HepG2 (cell line): ENCODE results near the gene TANC1. TPM values are rescaled to one million over a fixed set of nuclear protein-coding genes. Genes with fewer than 3 reads are reported as not detected.

ENCODE experiments used
- ATAC-seq: fragments of 200-7000 bp; cut with Tn5 transposase; 3 replicates; pipeline ENCODE4 v1.9.1; 2020; ENCODE audit warnings: mild to moderate bottlenecking, moderate library complexity
- BruUV-seq: library from RNA; stranded (reverse); fragments of 400-500 nt; replicated peaks from 2 replicates; lab custom pipeline; 2021; lab: Mats Ljungman, UMichigan
- CTCF ChIA-PET: fragments of 300-600 bp; formaldehyde crosslinking; extraction: SDS; loops from one replicate; lab custom pipeline; 2021; ENCODE audit warnings: low total read pairs, inconsistent platforms, low intra/inter-chr PET ratio; lab: Yijun Ruan, JAX
- POLR2A ChIA-PET: fragments of 350-600 bp; sonication (Branson Sonifier 250); formaldehyde crosslinking; loops from one replicate; lab custom pipeline; 2020; ENCODE audit warnings: antibody characterized with exemption, inconsistent platforms; lab: Yijun Ruan, JAX
- DNase-seq: peaks from one replicate; pipeline ENCODE4 v3.0.0-alpha.2; 2015; ENCODE audit warnings: low spot score
- FAIRE-seq: peaks from 3 replicates; lab custom pipeline; 2011; peaks lifted over from hg19 to GRCh38; lab: Jason Lieb, UNC
- H2AFZ ChIP-seq: one replicate; pipeline ENCODE4 v1.6.1; 2011; ENCODE audit warnings: low read length, inconsistent platforms
- H3K27ac ChIP-seq: fragments of 300-600 bp; 3 replicates; pipeline ENCODE4 v1.8.0; 2011; ENCODE audit warnings: mixed run types, mild to moderate bottlenecking, mixed read lengths, low read length, inconsistent platforms; ENCODE audit not compliant: insufficient read depth; ENCODE audit errors: extremely low read length
- H3K27me3 ChIP-seq, 2 experiments: fragments of 200-600 bp in 1 of 2; 2 replicates in 1 of 2; 3 replicates in 1 of 2; pipeline versions ENCODE4 v1.6.0 to v1.8.0; 2011; ENCODE audit warnings: low read length in 2 of 2, mild to moderate bottlenecking in 2 of 2, moderate library complexity in 2 of 2, inconsistent platforms in 1 of 2; ENCODE audit not compliant: insufficient read depth in 2 of 2, control insufficient read depth in 1 of 2
- H3K36me3 ChIP-seq, 2 experiments: fragments of 200-600 bp in 1 of 2; replicated peaks in 1 of 2; 2 replicates in 1 of 2; 3 replicates in 1 of 2; pipeline versions ENCODE4 v1.5.1 to v1.8.0; 2011; ENCODE audit warnings: low read length in 2 of 2, inconsistent platforms in 1 of 2; ENCODE audit not compliant: insufficient read depth in 2 of 2, control insufficient read depth in 1 of 2
- H3K4me1 ChIP-seq: 2 replicates; pipeline ENCODE4 v1.5.1; 2012; ENCODE audit warnings: low read length, inconsistent platforms; ENCODE audit not compliant: insufficient read depth
- H3K4me2 ChIP-seq: 2 replicates; pipeline ENCODE4 v1.6.0; 2011; ENCODE audit warnings: low read depth, low read length, inconsistent platforms
- H3K4me3 ChIP-seq, 3 experiments: fragments of 200-600 bp in 1 of 3; sonication (generic), shearing (Covaris generic) in 1 of 3; replicated peaks in 1 of 3; 2 replicates each; pipeline ENCODE4 v1.5.1; 2011 to 2016; ENCODE audit warnings: low read length in 3 of 3, inconsistent platforms in 2 of 3, low read depth in 2 of 3, mild to moderate bottlenecking in 2 of 3, control low read depth in 1 of 3, mixed read lengths in 1 of 3; ENCODE audit not compliant: insufficient read depth in 1 of 3
- H3K79me2 ChIP-seq: one replicate; pipeline ENCODE4 v1.6.1; 2011; ENCODE audit warnings: low read length, inconsistent platforms; ENCODE audit not compliant: insufficient read depth
- H3K9ac ChIP-seq: 2 replicates; pipeline ENCODE4 v1.6.0; 2011; ENCODE audit warnings: mild to moderate bottlenecking, low read depth, low read length, inconsistent platforms; ENCODE audit not compliant: insufficient read depth
- H3K9me3 ChIP-seq: 2 replicates; pipeline ENCODE4 v1.5.1; 2012; ENCODE audit warnings: mild to moderate bottlenecking, low read length
- H4K20me1 ChIP-seq: 2 replicates; pipeline ENCODE4 v1.6.0; 2011; ENCODE audit warnings: inconsistent platforms, mild to moderate bottlenecking, low read length, moderate library complexity; ENCODE audit not compliant: insufficient read depth
- AKAP8 ChIP-seq: sonication (generic); formaldehyde crosslinking; IDR thresholded peaks from 2 replicates; pipeline ENCODE4 v1.5.1; 2020; ENCODE audit warnings: mild to moderate bottlenecking, missing genetic modification reagents
- MYNN ChIP-seq: sonication (generic); formaldehyde crosslinking; IDR thresholded peaks from 2 replicates; pipeline ENCODE4 v1.4.0; 2020; ENCODE audit warnings: mild to moderate bottlenecking, low read depth, missing genetic modification reagents
- ZNF512 ChIP-seq: sonication (generic); formaldehyde crosslinking; IDR thresholded peaks from 2 replicates; pipeline ENCODE4 v1.4.0; 2020; ENCODE audit warnings: mild to moderate bottlenecking, missing genetic modification reagents
- ZNF687 ChIP-seq: sonication (generic); formaldehyde crosslinking; IDR thresholded peaks from 2 replicates; pipeline ENCODE4 v1.5.1; 2020; ENCODE audit warnings: mild to moderate bottlenecking, missing genetic modification reagents, moderate library complexity
- WGBS: methylation state at CpG from one replicate; pipeline ENCODE4 v1.1.6; 2017; ENCODE audit warnings: low lambda C conversion rate; 5-methylcytosine and 5-hydroxymethylcytosine counted together
- in situ Hi-C: cut with HindIII; loops from 2 replicates; pipeline ENCODE4 v1.10.0; 2017; ENCODE audit warnings: low pct_unique_long_range_greater_than_20kb; ENCODE audit not compliant: extremely low pct_ligation_motif_present
- intact Hi-C: fragments of 100-400 bp; cut with micrococcal nuclease; formaldehyde crosslinking; loops from one replicate; pipeline ENCODE4 v1.10.0; 2022; ENCODE audit not compliant: unreplicated experiment
- polyA plus RNA-seq, 8 experiments: library from polyadenylated mRNA; depleted of rRNA in 3 of 8; stranded (reverse) in 7 of 8; unstranded in 1 of 8; fragments of >200 nt; fragmentation: Illumina TruSeq in 4 of 8; extraction: Trizol in 4 of 8; gene quantifications; 2 replicates each; pipeline versions ENCODE4 v1.2.1 to v1.2.3, GENCODE V29; 2011 to 2016; ENCODE audit warnings: low read depth in 4 of 8, missing spikeins in 1 of 8, mixed read lengths in 1 of 8; ENCODE audit not compliant: insufficient read depth in 1 of 8
- total RNA-seq, 5 experiments: library from RNA; depleted of rRNA; stranded (reverse); fragments of >200 nt; fragmentation: Illumina TruSeq; extraction: Trizol; gene quantifications; 2 replicates each; pipeline ENCODE4 v1.2.3, GENCODE V29; 2016; ENCODE audit warnings: low read depth in 1 of 5
- TF ChIP-seq, protein P1 (sequence below): sonication (generic); formaldehyde crosslinking; IDR thresholded peaks from 2 replicates; pipeline ENCODE4 v1.5.0; 2020; ENCODE audit warnings: missing genetic modification reagents

Gene TANC1
- total and polyA plus RNA-seq, 2 of the 13 experiments (the other 11 are each of a cell fraction or from before 2014, with no cell fraction given) = 2.3 to 5.6 TPM

- Histone ChIP-seq H3K4me1 (no peaks in the 10 kb centered on the region), H3K27ac (no peak overlapping the region), H3K79me2 (no peaks in the 10 kb centered on the region), H3K4me2 (no peak overlapping the region), H3K9me3 (no peaks in the 10 kb centered on the region), H3K9ac (no peak overlapping the region), H3K27me3 (no peaks in the 10 kb centered on the region), H3K36me3 (0 out of 5 replicates have a peak, but pooled peaks cover 0 to 2% of the 10 kb centered on the region in 2 experiments), H2AFZ (no peak overlapping the region), H4K20me1 (no peaks in the 10 kb centered on the region), H3K4me3 (no peak overlapping the region)
- 82% methylated on average over 4 of the region's 4 CpGs for WGBS
- FAIRE-seq = no peak
- ATAC-seq = no peak
- DNase-seq = no peak
- ChIA-PET POLR2A (no interaction called here), CTCF (no interaction called here)
- TF ChIP-seq, protein P1, sequence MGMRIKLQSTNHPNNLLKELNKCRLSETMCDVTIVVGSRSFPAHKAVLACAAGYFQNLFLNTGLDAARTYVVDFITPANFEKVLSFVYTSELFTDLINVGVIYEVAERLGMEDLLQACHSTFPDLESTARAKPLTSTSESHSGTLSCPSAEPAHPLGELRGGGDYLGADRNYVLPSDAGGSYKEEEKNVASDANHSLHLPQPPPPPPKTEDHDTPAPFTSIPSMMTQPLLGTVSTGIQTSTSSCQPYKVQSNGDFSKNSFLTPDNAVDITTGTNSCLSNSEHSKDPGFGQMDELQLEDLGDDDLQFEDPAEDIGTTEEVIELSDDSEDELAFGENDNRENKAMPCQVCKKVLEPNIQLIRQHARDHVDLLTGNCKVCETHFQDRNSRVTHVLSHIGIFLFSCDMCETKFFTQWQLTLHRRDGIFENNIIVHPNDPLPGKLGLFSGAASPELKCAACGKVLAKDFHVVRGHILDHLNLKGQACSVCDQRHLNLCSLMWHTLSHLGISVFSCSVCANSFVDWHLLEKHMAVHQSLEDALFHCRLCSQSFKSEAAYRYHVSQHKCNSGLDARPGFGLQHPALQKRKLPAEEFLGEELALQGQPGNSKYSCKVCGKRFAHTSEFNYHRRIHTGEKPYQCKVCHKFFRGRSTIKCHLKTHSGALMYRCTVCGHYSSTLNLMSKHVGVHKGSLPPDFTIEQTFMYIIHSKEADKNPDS = no peak
- TF ChIP-seq AKAP8 (CRISPR knock-in tag) (no peak), ZNF512 (CRISPR knock-in tag) (no peak), MYNN (CRISPR knock-in tag) (no peak), ZNF687 (CRISPR knock-in tag) (no peak)
- in situ Hi-C loops = no loop called here
- no TSS peak for BruUV-seq
- intact Hi-C loops = no loop called here
Measured at GRCh38 chr2:159152128-159152778, 183.8 kb downstream of the TANC1 start.
